HepG2 (cell line): ENCODE measurements around the gene VPS13D.

Source experiments
- CBX5 ChIP-seq: sonication (generic); formaldehyde crosslinking; IDR thresholded peaks from 2 replicates; pipeline ENCODE4 v1.4.0; 2020; ENCODE audit warnings: missing genetic modification reagents, borderline replicate concordance
- CHD2 ChIP-seq: IDR thresholded peaks from 2 replicates; pipeline ENCODE4 v1.6.1; 2011; ENCODE audit warnings: low read depth, low read length, improper control_type of control experiment
- CTCF ChIP-seq: sonication (generic); formaldehyde crosslinking; IDR thresholded peaks from 2 replicates; pipeline ENCODE4 v1.5.0; 2020; ENCODE audit warnings: mild to moderate bottlenecking, missing genetic modification reagents, moderate library complexity
- FOXA1 ChIP-seq, 2 experiments: fragments of 450-650 bp in 1 of 2; sonication (generic) in 1 of 2; formaldehyde crosslinking in 1 of 2; IDR thresholded peaks; 2 replicates each; pipeline versions ENCODE4 v1.4.0 to v1.6.1; 2016 to 2020; ENCODE audit warnings: missing genetic modification reagents in 1 of 2
- KDM5A ChIP-seq: fragments of 200-600 bp; sonication (generic); IDR thresholded peaks from 2 replicates; pipeline ENCODE4 v1.7.0; 2018; ENCODE audit warnings: antibody characterized with exemption, mild to moderate bottlenecking, low read length, borderline replicate concordance
- MAZ ChIP-seq, 2 experiments: sonication (generic) in 1 of 2; formaldehyde crosslinking in 1 of 2; IDR thresholded peaks; 2 replicates each; pipeline versions ENCODE4 v1.5.0 to v1.6.1; 2012 to 2020; ENCODE audit warnings: low read depth in 2 of 2, mild to moderate bottlenecking in 2 of 2, borderline replicate concordance in 1 of 2, improper control_type of control experiment in 1 of 2, low read length in 1 of 2, missing genetic modification reagents in 1 of 2, moderate library complexity in 1 of 2
- RXRA ChIP-seq: sonication (generic); formaldehyde crosslinking; IDR thresholded peaks from 2 replicates; pipeline ENCODE4 v1.5.1; 2020; ENCODE audit warnings: missing genetic modification reagents
- ZNF138 ChIP-seq: sonication (generic); formaldehyde crosslinking; IDR thresholded peaks from 2 replicates; pipeline ENCODE4 v1.5.0; 2020; ENCODE audit warnings: mild to moderate bottlenecking, low read depth, missing genetic modification reagents
- ZNF549 ChIP-seq: sonication (generic); formaldehyde crosslinking; IDR thresholded peaks from 2 replicates; pipeline ENCODE4 v1.5.0; 2020; ENCODE audit warnings: missing genetic modification reagents
- ZNF766 ChIP-seq: sonication (generic); formaldehyde crosslinking; IDR thresholded peaks from 2 replicates; pipeline ENCODE4 v1.5.0; 2020; ENCODE audit warnings: missing genetic modification reagents, borderline replicate concordance

DNA sequence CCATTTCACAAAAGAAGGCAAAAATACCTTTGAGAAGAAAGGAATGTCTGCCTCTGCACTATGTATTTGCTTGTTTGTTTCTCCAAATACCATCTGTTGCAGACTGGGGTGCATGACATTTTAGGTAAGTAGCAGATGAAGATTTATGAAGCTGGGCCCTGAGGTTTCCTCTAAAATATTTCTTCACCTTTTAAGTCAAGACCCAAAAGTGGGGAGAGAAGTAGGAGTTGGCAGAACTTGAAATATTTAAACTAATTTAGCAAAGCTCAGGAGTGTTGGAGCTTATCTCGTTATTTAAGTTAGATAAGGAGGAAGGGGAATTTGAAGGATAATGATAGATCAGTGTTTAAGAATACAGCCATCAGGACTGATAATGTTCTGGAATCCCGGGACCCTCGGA lies 235.3 kb downstream of the VPS13D start:
- TF ChIP-seq KDM5A (no peak), CHD2 (no peak), CTCF (CRISPR knock-in tag) (no peak), CBX5 (no peak), RXRA (CRISPR knock-in tag) (no peak), ZNF138 (no peak), FOXA1 (IDR thresholded peaks at IDR 0.05) (no peak), FOXA1 (CRISPR knock-in tag; IDR thresholded peaks at IDR 0.05) (no peak), ZNF766 (CRISPR knock-in tag) (no peak), ZNF549 (CRISPR knock-in tag) (no peak), MAZ (IDR thresholded peaks at IDR 0.05; ENCODE audit: borderline replicate concordance, low read depth, low read length) (no peak), MAZ (CRISPR knock-in tag; IDR thresholded peaks at IDR 0.05; ENCODE audit: low read depth) (no peak)
